CD14-positive monocyte (primary cell): Measurements from ENCODE around the gene XXYLT1. TPM values are rescaled to one million over a fixed set of nuclear protein-coding genes. Genes with fewer than 3 reads are reported as not detected.
A peak's percentile ranks its signal among the peaks of the same experiment; 100 is the strongest.

Source experiments
- DNase-seq, 3 donors: peaks; one replicate each; pipeline ENCODE4 v3.0.0-alpha.2; 2011 to 2022
- H2AFZ ChIP-seq: 2 replicates; pipeline ENCODE4 v1.6.0; 2012; ENCODE audit warnings: mild to moderate bottlenecking, low read depth, low read length, inconsistent platforms; ENCODE audit not compliant: insufficient read depth, poor library complexity, severe bottlenecking
- H3K27ac ChIP-seq, 2 donors: 1 replicate in 1 of 2; 2 replicates in 1 of 2; pipeline ENCODE4 v1.5.1; 2012 to 2013; ENCODE audit warnings: low read length in 2 of 2, control low read depth in 1 of 2, inconsistent platforms in 1 of 2, low read depth in 1 of 2, mild to moderate bottlenecking in 1 of 2
- H3K27me3 ChIP-seq, 2 donors: one replicate each; pipeline versions ENCODE4 v1.6.0 to v1.6.1; 2011 to 2013; ENCODE audit warnings: low read length in 2 of 2; ENCODE audit not compliant: control insufficient read depth in 2 of 2, insufficient read depth in 2 of 2
- H3K36me3 ChIP-seq, 2 donors: replicated peaks in 1 of 2; 1 replicate in 1 of 2; 2 replicates in 1 of 2; pipeline versions ENCODE4 v1.5.1 to v1.6.1; 2012 to 2013; ENCODE audit warnings: low read length in 2 of 2, control low read depth in 1 of 2, inconsistent platforms in 1 of 2, mild to moderate bottlenecking in 1 of 2; ENCODE audit not compliant: insufficient read depth in 2 of 2, control insufficient read depth in 1 of 2
- H3K4me1 ChIP-seq, 2 donors: 1 replicate in 1 of 2; 2 replicates in 1 of 2; pipeline versions ENCODE4 v1.5.1 to v1.6.1; 2012 to 2013; ENCODE audit warnings: low read length in 2 of 2, control low read depth in 1 of 2, inconsistent platforms in 1 of 2, mild to moderate bottlenecking in 1 of 2, moderate library complexity in 1 of 2; ENCODE audit not compliant: insufficient read depth in 2 of 2, control insufficient read depth in 1 of 2
- H3K4me2 ChIP-seq: replicated peaks from 2 replicates; pipeline ENCODE3; 2012; ENCODE audit warnings: low read length, moderate library complexity, mild to moderate bottlenecking; ENCODE audit not compliant: poor library complexity, severe bottlenecking; ENCODE audit errors: extremely low read depth
- H3K4me3 ChIP-seq, 3 experiments: fragments of 200-600 bp in 1 of 3; sonication (generic) in 1 of 3; replicated peaks in 1 of 3; 1 replicate in 2 of 3; 2 replicates in 1 of 3; pipeline ENCODE4 v1.5.1; 2011 to 2013; ENCODE audit warnings: low read length in 3 of 3, mild to moderate bottlenecking in 3 of 3, control low read depth in 2 of 3, low read depth in 2 of 3, inconsistent platforms in 1 of 3, moderate library complexity in 1 of 3
- H3K79me2 ChIP-seq: 2 replicates; pipeline ENCODE4 v1.6.0; 2012; ENCODE audit warnings: mild to moderate bottlenecking, control low read depth, inconsistent platforms, low read length, moderate library complexity; ENCODE audit not compliant: insufficient read depth
- H3K9ac ChIP-seq: 2 replicates; pipeline ENCODE4 v1.6.0; 2017; ENCODE audit warnings: low read length, mild to moderate bottlenecking; ENCODE audit not compliant: insufficient read depth, poor library complexity, severe bottlenecking
- H3K9me3 ChIP-seq, 2 donors: replicated peaks in 1 of 2; 1 replicate in 1 of 2; 2 replicates in 1 of 2; pipeline versions ENCODE4 v1.5.1 to v1.6.1; 2012 to 2013; ENCODE audit warnings: low read length in 2 of 2, control low read depth in 1 of 2; ENCODE audit not compliant: control insufficient read depth in 1 of 2, insufficient read depth in 1 of 2
- H4K20me1 ChIP-seq: 2 replicates; pipeline ENCODE4 v1.6.0; 2012; ENCODE audit warnings: mild to moderate bottlenecking, low read length, control low read depth, moderate library complexity; ENCODE audit not compliant: insufficient read depth
- H3K27ac Mint-ChIP-seq, 7 donors: one replicate each; pipeline ENCODE4 v1.8.0; 2020; ENCODE audit warnings: mild to moderate bottlenecking in 7 of 7, mixed read lengths in 7 of 7, moderate library complexity in 6 of 7, inconsistent platforms in 2 of 7
- H3K27me3 Mint-ChIP-seq, 3 donors: one replicate each; pipeline ENCODE4 v1.8.0; 2021 to 2022; ENCODE audit warnings: low read depth in 3 of 3, mild to moderate bottlenecking in 3 of 3, mixed read lengths in 3 of 3, moderate library complexity in 3 of 3, inconsistent platforms in 1 of 3
- H3K36me3 Mint-ChIP-seq, 2 donors: one replicate each; pipeline ENCODE4 v1.8.0; 2020; ENCODE audit warnings: mixed read lengths in 2 of 2, inconsistent platforms in 1 of 2, mild to moderate bottlenecking in 1 of 2
- H3K4me1 Mint-ChIP-seq: one replicate; pipeline ENCODE4 v1.8.0; 2020; ENCODE audit warnings: mild to moderate bottlenecking, mixed read lengths
- H3K4me3 Mint-ChIP-seq, 2 donors: one replicate each; pipeline ENCODE4 v1.8.0; 2020; ENCODE audit warnings: mild to moderate bottlenecking in 2 of 2, mixed read lengths in 2 of 2, moderate library complexity in 1 of 2
- H3K9me3 Mint-ChIP-seq, 7 donors: one replicate each; pipeline ENCODE4 v1.8.0; 2020 to 2022; ENCODE audit warnings: mixed read lengths in 7 of 7, mild to moderate bottlenecking in 6 of 7, moderate library complexity in 6 of 7, inconsistent platforms in 2 of 7
- CTCF ChIP-seq: fragments of 200-600 bp; IDR thresholded peaks from one replicate; pipeline ENCODE4 v1.8.0; 2022; ENCODE audit warnings: antibody characterized with exemption, mild to moderate bottlenecking
- WGBS: methylation state at CpG from one replicate; pipeline ENCODE4 v1.1.5; 2013; ENCODE audit warnings: missing lambda C conversion rate; ENCODE audit not compliant: insufficient coverage; 5-methylcytosine and 5-hydroxymethylcytosine counted together
- intact Hi-C, 2 donors: fragments of 100-400 bp; cut with micrococcal nuclease; formaldehyde crosslinking; loops; one replicate each; pipeline versions ENCODE4 v1.15.0 to v1.15.1; 2023
- polyA plus RNA-seq, 3 donors: library from polyadenylated mRNA; depleted of rRNA in 1 of 3; unstranded in 2 of 3; stranded (reverse) in 1 of 3; fragments of 300-500 nt in 2 of 3; fragments of >200 nt in 1 of 3; fragmentation: Illumina TruSeq in 2 of 3; gene quantifications; 1 replicate in 2 of 3; 2 replicates in 1 of 3; pipeline ENCODE4 v1.2.3, GENCODE V29; 2012 to 2021

XXYLT1 gene
- polyA plus RNA-seq, 3 donors = 11.8 to 13.5 (median 13.2) TPM

GRCh38 chr3:195044411-195044810 lies 226.5 kb downstream of the XXYLT1 start:
- Histone ChIP-seq H3K9me3 (no peaks in the 10 kb centered on the region), H3K9ac (no peak overlapping the region), H3K36me3 (no peaks in the 10 kb centered on the region), H3K4me3 (no peak overlapping the region), H2AFZ (no peak overlapping the region), H3K4me1 (peaks cover 39 to 42% of the 10 kb centered on the region in 2 donors), H3K79me2 (no peaks in the 10 kb centered on the region), H3K4me2 (no peak overlapping the region), H4K20me1 (no peaks in the 10 kb centered on the region), H3K27me3 (no peaks in the 10 kb centered on the region), H3K27ac (no peak overlapping the region)
- Mint-ChIP-seq H3K4me3 (no peak overlapping the region), H3K36me3 (peaks cover 0 to 1% of the 10 kb centered on the region in 2 donors), H3K27me3 (peaks cover 0 to 9% (median 8%) of the 10 kb centered on the region in 3 donors), H3K27ac (no peak overlapping the region), H3K9me3 (peaks cover 0 to 3% (median 0%) of the 10 kb centered on the region in 7 donors), H3K4me1 (peaks cover 44% of the 10 kb centered on the region)
- WGBS = 97% methylated on average over 6 of the region's 7 CpGs
- DNase-seq = no peak
- TF ChIP-seq CTCF = no peak
- intact Hi-C loops = no loop called here

DNA sequence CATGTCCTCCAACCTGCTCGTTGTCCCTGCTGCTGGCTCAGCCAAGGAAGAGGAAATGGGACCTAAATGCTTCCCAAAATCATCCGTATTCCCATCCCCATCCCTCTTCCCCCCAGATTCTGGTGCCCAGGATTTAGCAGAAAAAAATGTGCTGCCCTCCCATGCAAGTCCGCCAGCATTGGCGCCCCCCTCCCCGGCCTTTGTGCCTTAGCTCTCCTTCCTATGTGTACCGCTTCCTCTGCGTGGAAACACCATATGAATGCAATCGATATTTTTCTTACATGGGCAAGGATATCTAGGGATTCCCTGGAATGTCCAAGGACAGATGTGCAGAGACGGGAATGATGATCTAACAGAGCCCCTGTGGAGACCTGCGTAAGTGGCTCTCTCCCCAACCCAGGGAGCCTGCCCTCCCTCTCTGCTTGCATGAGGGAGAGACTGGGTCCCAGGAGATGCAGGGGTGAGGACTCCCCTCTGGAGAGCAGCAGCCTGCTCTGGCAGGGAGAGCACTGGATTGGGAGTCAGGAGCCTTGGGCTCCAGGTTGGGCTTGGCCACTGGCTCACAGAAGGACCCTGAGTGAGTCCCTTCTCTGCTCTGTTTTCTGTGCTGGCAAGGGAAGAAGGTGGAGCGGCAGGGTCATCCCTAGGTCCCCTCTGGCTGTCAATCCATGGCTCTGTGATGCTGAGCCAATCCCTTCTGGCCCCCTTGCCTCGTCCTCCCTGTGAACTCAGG lies 227.2 kb downstream of the XXYLT1 start:
- Histone ChIP-seq H2AFZ (no peak overlapping the region), H3K79me2 (no peaks in the 10 kb centered on the region), H3K27me3 (no peaks in the 10 kb centered on the region), H3K9ac (no peak overlapping the region), H3K4me1 (peaks cover 42 to 46% of the 10 kb centered on the region in 2 donors), H3K4me2 (no peak overlapping the region), H3K36me3 (no peaks in the 10 kb centered on the region), H3K27ac (no peak overlapping the region), H3K4me3 (no peak overlapping the region), H3K9me3 (no peaks in the 10 kb centered on the region), H4K20me1 (no peaks in the 10 kb centered on the region)
- 75% methylated on average over 11 of the region's 12 CpGs for WGBS
- H3K9me3 Mint-ChIP-seq = peaks cover 0 to 3% (median 0%) of the 10 kb centered on the region in 7 donors
- peaks cover 0 to 4% of the 10 kb centered on the region in 2 donors for H3K36me3 Mint-ChIP-seq
- intact Hi-C loops = no loop called here
- no peak for DNase-seq
- H3K27me3 Mint-ChIP-seq = peaks cover 0 to 9% (median 8%) of the 10 kb centered on the region in 3 donors
- H3K4me3 Mint-ChIP-seq = no peak overlapping the region
- peak overlapping the region in 1 of 7 donors; percentile 53 for H3K27ac Mint-ChIP-seq
- no peak for TF ChIP-seq CTCF
- peaks cover 48% of the 10 kb centered on the region for H3K4me1 Mint-ChIP-seq
